K562 (cell line): Measurements from ENCODE around the gene GHRL. TPM values are rescaled to one million over a fixed set of nuclear protein-coding genes. Genes with fewer than 3 reads are reported as not detected.

Source experiments
- ATAC-seq: fragments of 200-7000 bp; cut with Tn5 transposase; 3 replicates; pipeline ENCODE4 v1.9.1; 2020; ENCODE audit warnings: moderate library complexity
- BruUV-seq: library from RNA; stranded (reverse); fragments of 400-500 nt; replicated peaks from 2 replicates; lab custom pipeline; 2021; lab: Mats Ljungman, UMichigan
- CTCF ChIA-PET: fragments of 300-600 bp; formaldehyde crosslinking; extraction: SDS; loops from one replicate; lab custom pipeline; 2021; ENCODE audit warnings: low intra/inter-chr PET ratio; lab: Yijun Ruan, JAX
- POLR2A ChIA-PET: fragments of 300-600, 350-650 bp; sonication (Branson Sonifier 250); formaldehyde crosslinking; extraction: SDS; loops from one replicate; lab custom pipeline; 2021; ENCODE audit warnings: antibody characterized with exemption, inconsistent platforms; lab: Yijun Ruan, JAX
- DNase-seq, 4 experiments: peaks; one replicate each; pipeline versions ENCODE4 v3.0.0 to v3.0.0-alpha.2; 2011 to 2018; ENCODE audit warnings: low spot score in 3 of 4, mixed read lengths in 3 of 4; ENCODE audit errors: extremely low read depth in 1 of 4
- FAIRE-seq: peaks from 2 replicates; lab custom pipeline; 2011; peaks lifted over from hg19 to GRCh38; lab: Jason Lieb, UNC
- H2AFZ ChIP-seq: 2 replicates; pipeline ENCODE4 v1.6.0; 2011; ENCODE audit warnings: low read depth, low read length, control low read depth, inconsistent platforms
- H3K27ac ChIP-seq: fragments of 200-600 bp; 3 replicates; pipeline ENCODE4 v1.8.0; 2011; ENCODE audit warnings: low read depth, mild to moderate bottlenecking, control low read depth, inconsistent platforms, low read length, moderate library complexity, mixed read lengths; ENCODE audit errors: extremely low read depth
- H3K27me3 ChIP-seq, 2 experiments: fragments of 300-600 bp in 1 of 2; 2 replicates in 1 of 2; 3 replicates in 1 of 2; pipeline versions ENCODE4 v1.6.0 to v1.8.0; 2011; ENCODE audit warnings: inconsistent platforms in 2 of 2, low read length in 2 of 2, mild to moderate bottlenecking in 1 of 2, mixed read lengths in 1 of 2, moderate library complexity in 1 of 2; ENCODE audit not compliant: control insufficient read depth in 2 of 2, insufficient read depth in 2 of 2
- H3K36me3 ChIP-seq: fragments of 300-600 bp; 3 replicates; pipeline ENCODE4 v1.8.0; 2011; ENCODE audit warnings: mild to moderate bottlenecking, low read length, inconsistent platforms; ENCODE audit not compliant: control insufficient read depth, insufficient read depth
- H3K4me1 ChIP-seq, 2 experiments: fragments of 200-600 bp in 1 of 2; replicated peaks in 1 of 2; 2 replicates in 1 of 2; 3 replicates in 1 of 2; pipeline versions ENCODE4 v1.5.1 to v1.8.0; 2011; ENCODE audit warnings: inconsistent platforms in 2 of 2, low read length in 2 of 2, mild to moderate bottlenecking in 1 of 2, mixed read lengths in 1 of 2, moderate library complexity in 1 of 2; ENCODE audit not compliant: control insufficient read depth in 2 of 2, insufficient read depth in 2 of 2
- H3K4me2 ChIP-seq: 2 replicates; pipeline ENCODE4 v1.6.1; 2011; ENCODE audit warnings: low read length, control low read depth, inconsistent platforms, mixed read lengths; ENCODE audit not compliant: insufficient read depth
- H3K4me3 ChIP-seq: fragments of 200-600 bp; sonication (generic), shearing (Covaris generic); 2 replicates; pipeline ENCODE4 v1.5.1; 2016; ENCODE audit warnings: control low read depth, inconsistent platforms
- H3K79me2 ChIP-seq: fragments of 200-600 bp; 3 replicates; pipeline ENCODE4 v1.8.0; 2011; ENCODE audit warnings: low read length, inconsistent platforms; ENCODE audit not compliant: control insufficient read depth, insufficient read depth
- H3K9ac ChIP-seq, 2 experiments: 2 replicates each; pipeline versions ENCODE4 v1.6.0 to v1.6.1; 2011; ENCODE audit warnings: low read depth in 2 of 2, low read length in 2 of 2, control low read depth in 1 of 2, inconsistent platforms in 1 of 2, mild to moderate bottlenecking in 1 of 2, mixed read lengths in 1 of 2; ENCODE audit not compliant: insufficient read depth in 1 of 2
- H3K9me1 ChIP-seq: one replicate; pipeline ENCODE4 v1.6.0; 2011; ENCODE audit warnings: inconsistent platforms, mild to moderate bottlenecking, low read length, moderate library complexity; ENCODE audit not compliant: control insufficient read depth, insufficient read depth
- H3K9me3 ChIP-seq: replicated peaks from 2 replicates; pipeline ENCODE4 v1.5.1; 2011; ENCODE audit warnings: low read depth, low read length, inconsistent platforms; ENCODE audit not compliant: control insufficient read depth, insufficient read depth
- H4K20me1 ChIP-seq: replicated peaks from 2 replicates; pipeline ENCODE4 v1.6.1; 2011; ENCODE audit warnings: low read length, inconsistent platforms, mixed read lengths; ENCODE audit not compliant: control insufficient read depth, insufficient read depth
- ATF7 ChIP-seq: fragments of 450-650 bp; IDR thresholded peaks from 2 replicates; pipeline ENCODE4 v1.7.1; 2014; ENCODE audit warnings: mild to moderate bottlenecking, moderate library complexity
- CEBPB ChIP-seq: fragments of 450-650 bp; IDR thresholded peaks from 2 replicates; pipeline ENCODE4 v1.6.1; 2016; ENCODE audit warnings: missing genetic modification characterization, missing compliant biosample characterization
- CTBP1 ChIP-seq: fragments of 450-650 bp; IDR thresholded peaks from 2 replicates; pipeline ENCODE4 v1.6.1; 2016; ENCODE audit warnings: borderline replicate concordance
- E2F5 ChIP-seq: sonication (generic); formaldehyde crosslinking; IDR thresholded peaks from 2 replicates; pipeline ENCODE4 v1.8.0; 2022; ENCODE audit warnings: mild to moderate bottlenecking, missing genetic modification reagents
- EZH2 ChIP-seq: IDR thresholded peaks from 2 replicates; pipeline ENCODE4 v1.6.1; 2012; ENCODE audit warnings: low read depth, mild to moderate bottlenecking, inconsistent platforms, low read length, borderline replicate concordance
- HNRNPLL ChIP-seq: fragments of 200-400 bp; formaldehyde crosslinking; IDR thresholded peaks from 2 replicates; pipeline ENCODE4 v1.6.1; 2017; ENCODE audit warnings: low read length, low read depth, mild to moderate bottlenecking; ENCODE audit not compliant: poor library complexity, severe bottlenecking
- MCM7 ChIP-seq, 2 experiments: fragments of 450-650 bp; IDR thresholded peaks; 2 replicates each; pipeline ENCODE4 v1.6.1; 2016 to 2018
- MLX ChIP-seq, 2 experiments: fragments of 450-650 bp in 1 of 2; sonication (generic) in 1 of 2; formaldehyde crosslinking; conservative IDR thresholded peaks; 2 replicates each; pipeline versions ENCODE4 v1.4.0 to v1.8.1; 2020 to 2022; ENCODE audit warnings: mild to moderate bottlenecking in 1 of 2, missing genetic modification reagents in 1 of 2
- STAG1 ChIP-seq: sonication (generic); formaldehyde crosslinking; IDR thresholded peaks from 2 replicates; pipeline ENCODE4 v1.5.0; 2020; ENCODE audit warnings: missing genetic modification reagents, borderline replicate concordance
- TFAM ChIP-seq: fragments of 250-450 bp; sonication (Bioruptor Pico); conservative IDR thresholded peaks from 2 replicates; pipeline ENCODE4 v1.5.0; 2021; ENCODE audit warnings: mild to moderate bottlenecking, moderate library complexity
- ZNF175 ChIP-seq: fragments of 200-800 bp; sonication (Bioruptor generic); IDR thresholded peaks from 2 replicates; pipeline ENCODE4 v1.6.1; 2016; ENCODE audit warnings: low read depth, mild to moderate bottlenecking, missing genetic modification characterization, missing compliant biosample characterization
- ZNF253 ChIP-seq: fragments of 250-450 bp; sonication (Bioruptor Pico); conservative IDR thresholded peaks from 2 replicates; pipeline ENCODE4 v1.6.1; 2021; ENCODE audit warnings: mild to moderate bottlenecking
- ZNF263 ChIP-seq: sonication (generic); formaldehyde crosslinking; IDR thresholded peaks from 2 replicates; pipeline ENCODE4 v1.8.0; 2022; ENCODE audit warnings: mild to moderate bottlenecking, missing genetic modification reagents, borderline replicate concordance
- ZNF398 ChIP-seq: fragments of 250-450 bp; sonication (Bioruptor Pico); IDR thresholded peaks from 2 replicates; pipeline ENCODE4 v1.8.0; 2021; ENCODE audit warnings: moderate library complexity, mild to moderate bottlenecking, inconsistent platforms
- ZNF589 ChIP-seq: fragments of 200-800 bp; sonication (Bioruptor generic); IDR thresholded peaks from 2 replicates; pipeline ENCODE4 v1.6.1; 2016; ENCODE audit warnings: low read depth, missing genetic modification characterization, missing compliant biosample characterization
- ZNF707 ChIP-seq: fragments of 250-450 bp; sonication (Bioruptor Pico); conservative IDR thresholded peaks from 2 replicates; pipeline ENCODE4 v1.8.0; 2022; ENCODE audit warnings: inconsistent platforms, mild to moderate bottlenecking, moderate library complexity
- ZNF778 ChIP-seq: fragments of 450-650 bp; formaldehyde crosslinking; IDR thresholded peaks from 2 replicates; pipeline ENCODE4 v1.4.0; 2020; ENCODE audit warnings: mild to moderate bottlenecking, moderate library complexity
- WGBS: fragments of 100-300 bp; shearing (Covaris generic); methylation state at CpG from one replicate; pipeline ENCODE4 v1.1.6; 2016; ENCODE audit warnings: low coverage, mixed read lengths; ENCODE audit not compliant: insufficient coverage; ENCODE audit errors: missing lambda C conversion rate; 5-methylcytosine and 5-hydroxymethylcytosine counted together
- in situ Hi-C: fragments of 300-500 bp; cut with MboI; formaldehyde crosslinking; loops from 4 replicates; pipeline ENCODE4 v1.15.0; 2018; ENCODE audit warnings: inconsistent platforms, mixed read lengths
- intact Hi-C: fragments of 100-400 bp; cut with micrococcal nuclease; formaldehyde crosslinking; loops from 2 replicates; pipeline ENCODE4 v1.14.2; 2022
- polyA plus RNA-seq, 8 experiments: library from polyadenylated mRNA; depleted of rRNA in 4 of 8; stranded (reverse) in 5 of 8; unstranded in 3 of 8; fragments of >200 nt; fragmentation: Nextera tagmentation in 2 of 8; fragmentation: Illumina TruSeq in 1 of 8; extraction: Ambion mirVana in 2 of 8; extraction: Trizol in 1 of 8; gene quantifications; 2 replicates each; pipeline versions ENCODE4 v1.2.1 to v1.2.3, GENCODE V29; 2011 to 2014; ENCODE audit warnings: inconsistent platforms in 1 of 8, missing spikeins in 1 of 8
- total RNA-seq, 7 experiments: library from RNA; depleted of rRNA in 6 of 7; stranded (reverse); fragments of >200 nt in 6 of 7; fragmentation: Illumina TruSeq in 2 of 7; extraction: Trizol in 2 of 7; gene quantifications; 2 replicates each; pipeline versions ENCODE4 v1.2.1 to v1.2.3, GENCODE V29; 2011 to 2021; ENCODE audit warnings: low replicate concordance in 1 of 7

GHRL gene
- total and polyA plus RNA-seq, 9 of the 15 experiments (the other 6 are each of a cell fraction or from before 2014, with no cell fraction given), result 0.08 to 0.29 (median 0.15) TPM; not detected in 5

- intact Hi-C loops (no loop called here), in situ Hi-C loops (no loop called here)
- FAIRE-seq, result peak; percentile 67
- TF ChIP-seq STAG1 (peak; percentile 69), ZNF707 (CRISPR knock-in tag) (no peak), HNRNPLL (no peak), ZNF263 (peak; percentile 87), TFAM (CRISPR knock-in tag) (no peak), ZNF589 (CRISPR knock-in tag) (no peak), ZNF253 (CRISPR knock-in tag) (no peak), ZNF175 (CRISPR knock-in tag) (no peak), MLX (CRISPR knock-in tag; conservative IDR thresholded peaks at IDR 0.05) (no peak), E2F5 (CRISPR knock-in tag) (no peak), ZNF398 (CRISPR knock-in tag) (no peak), EZH2 (0 out of 2 replicates have a peak, but pooled peaks have one; percentile 88), ATF7 (0 out of 2 replicates have a peak, but pooled peaks have one; percentile 13), CEBPB (tag) (no peak), MCM7 (IDR thresholded peaks at IDR 0.05) (no peak), CTBP1 (peak; percentile 25; the same call in 1 of the 2 replicates), ZNF778 (CRISPR knock-in tag) (no peak)
Measured at GRCh38 chr3:10334459-10334858, 41.7 kb upstream of the GHRL start.

More at GRCh38 chr3:10334459-10334858, 41.7 kb upstream of the GHRL start:
- ATAC-seq (peak; percentile 83), DNase-seq (peak; percentile 62 to 78 (median 74))
- no peaks in the 10 kb centered on the region for H3K36me3 ChIP-seq
- 10% methylated on average over 12 of the region's 12 CpGs for WGBS
- ChIA-PET CTCF (interaction anchor here (0.5 kb wide), 1 partner anchor 12 kb away, joined by 4 read pairs; no protein-coding TSS in a partner anchor), POLR2A (interaction anchor here (0.5 to 1.2 kb wide), 7 partner anchors 13 to 388 kb away, joined by 3 to 4 read pairs (median 3); partner anchors contain the start of genes SEC13 and VHL)
- H3K27ac ChIP-seq, result no peak overlapping the region
- H3K4me1 ChIP-seq, result peaks cover 0 to 26% of the 10 kb centered on the region in 2 experiments; a peak in 3 of 5 replicates
- H2AFZ ChIP-seq, result no peak overlapping the region
- peaks cover 5% of the 10 kb centered on the region for H3K9me1 ChIP-seq
- no TSS peak for BruUV-seq
- H3K27me3 ChIP-seq, result peaks cover 66 to 97% of the 10 kb centered on the region in 2 experiments
- H4K20me1 ChIP-seq, result peaks cover 3% of the 10 kb centered on the region
- H3K9ac ChIP-seq, result peak overlapping the region in 1 of 2 experiments; percentile 39; a peak in 1 of 4 replicates
- no peak overlapping the region for H3K4me3 ChIP-seq
- H3K79me2 ChIP-seq, result no peaks in the 10 kb centered on the region
- H3K4me2 ChIP-seq, result no peak overlapping the region; the same call in 1 of the 2 replicates
- H3K9me3 ChIP-seq, result no peaks in the 10 kb centered on the region
